HG03442 (cell line): Measurements from ENCODE around the gene LOXL4.
"Not testable (repeated sequence)": the region's sequence is repeated elsewhere in the genome, so short reads cannot be mapped to it uniquely, and the experiment has no call there.

Experiments
- ATAC-seq: cut with Tn5 transposase; IDR thresholded peaks from one replicate; pipeline ENCODE4 v1.9.1; 2021; ENCODE audit warnings: mild to moderate bottlenecking, moderate library complexity; ENCODE audit not compliant: unreplicated experiment

The LOXL4 gene

DNA sequence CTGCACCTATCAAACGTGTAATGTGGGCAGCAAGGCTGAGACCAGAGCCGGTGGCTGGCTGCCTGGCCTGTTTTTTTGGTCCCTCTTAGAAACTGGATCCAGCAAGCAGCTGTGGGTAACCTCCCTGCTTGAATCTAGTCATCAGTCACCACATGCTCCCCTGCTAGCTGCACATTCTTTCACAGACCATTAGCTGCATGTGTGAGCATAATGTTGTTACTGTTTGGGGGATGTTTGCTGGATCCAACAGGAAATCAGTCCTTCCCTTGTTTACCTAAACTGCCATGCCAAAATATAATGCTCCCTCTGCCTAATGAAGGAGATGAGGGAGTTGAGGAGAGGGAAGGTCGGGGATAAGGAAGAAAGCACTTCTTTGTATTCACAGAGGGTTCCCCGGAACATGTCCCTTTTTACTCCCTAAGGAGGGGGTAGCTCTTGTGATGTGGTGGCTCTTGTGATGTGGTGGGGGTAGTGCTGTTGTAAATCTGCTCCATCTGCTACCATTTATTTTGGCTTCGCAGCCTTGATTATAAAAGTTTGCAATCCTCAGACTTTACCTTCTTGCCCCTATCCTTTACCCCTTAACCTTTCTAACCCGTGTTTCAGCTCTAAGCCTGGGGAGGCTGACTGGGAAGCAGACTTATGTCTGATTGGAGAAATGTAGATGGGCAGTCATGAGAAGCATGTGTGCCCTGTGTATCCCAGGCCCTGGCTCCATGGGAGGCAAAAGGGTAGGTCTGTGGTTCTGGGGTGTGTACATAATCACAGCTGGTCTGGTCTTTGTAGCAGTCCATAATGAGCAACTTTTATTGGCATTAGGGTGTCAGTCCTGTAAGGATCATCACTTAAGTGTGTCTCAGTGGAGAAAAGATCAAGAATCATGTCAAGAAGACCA lies 20.8 kb downstream of the LOXL4 start:
- no peak for ATAC-seq

DNA sequence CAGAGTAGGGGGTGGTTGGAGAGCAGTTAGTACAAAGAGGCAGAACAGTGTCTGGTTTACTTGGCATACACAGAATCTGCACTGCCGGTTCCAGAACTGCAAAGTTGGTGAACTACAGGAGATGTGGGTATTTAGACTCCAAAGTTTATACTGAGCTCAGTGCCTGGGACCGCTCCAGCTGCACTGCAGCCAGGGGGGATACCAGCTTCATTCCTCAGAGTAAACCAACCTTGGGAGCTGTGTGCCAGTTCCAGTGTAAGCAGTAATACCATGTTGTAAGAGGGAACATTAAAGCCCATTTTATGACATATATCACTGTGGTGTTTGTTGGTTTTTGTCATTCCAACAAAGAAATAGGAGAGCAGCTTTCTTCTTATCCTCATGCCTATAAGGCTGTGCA lies 23.4 kb downstream of the LOXL4 start:
- ATAC-seq, result no peak

DNA sequence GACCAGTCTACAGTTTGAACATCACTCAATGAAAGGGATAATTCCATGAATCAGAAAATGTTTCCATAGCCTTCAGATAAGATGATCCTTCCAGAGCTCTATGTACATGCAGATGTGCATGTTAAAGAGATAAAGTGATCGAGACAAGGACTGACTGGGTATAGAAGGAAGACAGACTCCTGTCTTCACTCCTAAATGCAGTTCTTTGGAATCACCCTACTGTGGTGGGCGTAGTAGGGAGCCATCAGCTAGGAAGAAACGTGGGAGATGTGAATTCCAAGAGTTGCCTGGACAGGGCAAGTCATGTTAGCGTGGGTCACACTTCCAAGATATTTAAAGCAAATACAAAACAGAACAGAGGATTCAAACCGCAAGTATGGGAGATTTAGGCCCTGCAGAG lies 23.9 kb downstream of the LOXL4 start:
- ATAC-seq, result no peak

DNA sequence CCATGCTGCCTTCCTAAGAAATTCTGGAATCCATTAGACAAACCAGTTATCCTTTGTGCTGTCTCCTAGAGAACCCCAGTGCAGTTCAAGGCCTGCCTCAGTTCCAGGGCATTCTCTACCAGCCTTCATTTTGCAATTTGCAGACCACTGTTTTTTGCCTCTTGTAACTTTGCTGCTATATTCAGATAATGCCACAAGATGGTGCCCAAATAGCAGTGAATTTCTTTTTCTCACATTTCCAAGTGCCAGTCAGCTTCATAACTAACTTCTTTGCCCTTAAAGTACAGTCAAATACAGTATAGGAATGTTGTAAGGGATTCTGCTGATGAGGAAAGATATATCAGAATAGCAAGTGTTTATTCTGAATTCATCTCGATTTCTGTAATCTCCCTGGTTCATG lies 25.2 kb downstream of the LOXL4 start:
- no peak for ATAC-seq

DNA sequence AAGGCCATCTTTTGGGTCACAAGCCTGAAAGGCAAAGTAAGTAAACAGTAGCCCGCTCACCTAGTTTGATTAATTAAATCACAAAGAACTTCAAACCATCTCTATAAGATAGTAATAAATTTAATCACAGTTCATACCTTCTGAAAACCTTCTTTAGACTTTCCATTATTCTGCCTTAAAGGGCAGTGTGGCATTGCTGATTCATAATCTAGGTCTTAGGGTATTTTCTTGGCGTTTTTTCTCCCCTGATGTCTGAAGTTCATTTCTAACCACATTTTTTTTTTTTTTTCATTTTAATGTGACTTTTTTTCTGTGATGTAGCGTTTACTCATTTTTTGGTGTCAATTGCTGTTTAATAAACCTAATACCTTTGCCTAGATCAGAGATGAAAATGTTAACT lies 27.5 kb downstream of the LOXL4 start:
- ATAC-seq, result no peak

DNA sequence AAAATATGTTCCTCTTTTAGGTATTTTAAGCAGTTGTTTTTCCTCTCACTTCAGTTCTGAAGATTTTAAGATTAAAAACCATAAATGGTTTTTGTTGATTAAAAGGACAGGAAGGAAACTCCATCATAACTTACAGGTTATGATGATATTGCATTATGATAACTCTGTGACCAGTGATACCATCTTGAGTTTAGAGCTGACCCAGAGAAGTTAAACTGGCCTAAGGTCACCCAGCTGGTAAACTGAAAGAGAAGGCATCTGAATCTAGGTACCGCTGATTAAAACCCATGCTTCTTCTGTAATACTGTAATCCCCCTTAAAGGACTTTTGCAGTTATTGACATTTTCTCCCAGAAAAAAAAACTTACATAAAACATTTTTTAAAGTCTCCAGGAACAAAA lies 29.6 kb downstream of the LOXL4 start:
- no peak for ATAC-seq

DNA sequence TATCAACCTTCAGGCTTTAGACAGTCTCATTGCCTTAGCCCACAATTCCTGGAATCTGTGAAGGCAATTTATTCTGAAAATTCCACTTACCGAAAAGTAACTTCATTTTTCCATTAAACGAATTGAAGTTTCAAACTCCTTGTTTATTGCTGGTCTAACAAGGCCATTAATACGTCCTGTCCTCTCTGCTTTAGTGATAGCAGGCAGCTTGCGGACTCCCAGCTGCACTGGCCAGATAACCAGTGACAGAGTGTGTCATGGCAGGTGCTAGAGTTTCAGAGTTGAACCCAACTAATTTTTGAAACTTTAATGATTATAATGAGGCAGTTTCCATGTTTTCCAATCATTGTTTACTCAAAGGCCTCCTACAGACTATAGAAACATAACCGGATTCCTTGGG lies 31.1 kb downstream of the LOXL4 start:
- ATAC-seq, result no peak

DNA sequence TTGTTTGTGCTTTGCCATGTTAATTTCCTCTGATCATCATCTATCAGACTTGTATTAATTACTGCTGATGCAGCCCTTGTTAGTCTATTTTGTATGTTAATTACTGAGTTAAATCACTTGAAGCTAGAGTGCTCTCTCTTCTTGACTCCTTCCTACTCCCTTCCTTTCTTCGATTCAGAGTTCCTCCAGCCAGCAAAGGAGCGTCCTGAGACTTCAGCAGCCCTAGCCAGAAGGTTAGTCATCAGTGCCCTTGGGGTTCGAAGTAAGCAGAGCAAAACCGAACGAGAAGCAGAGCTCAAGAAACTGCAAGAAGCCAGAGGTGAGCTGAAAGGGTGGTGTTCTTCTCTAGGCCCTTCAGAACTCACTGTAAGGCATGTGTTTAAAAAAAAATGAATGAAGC lies 32.1 kb downstream of the LOXL4 start:
- ATAC-seq, result no peak

DNA sequence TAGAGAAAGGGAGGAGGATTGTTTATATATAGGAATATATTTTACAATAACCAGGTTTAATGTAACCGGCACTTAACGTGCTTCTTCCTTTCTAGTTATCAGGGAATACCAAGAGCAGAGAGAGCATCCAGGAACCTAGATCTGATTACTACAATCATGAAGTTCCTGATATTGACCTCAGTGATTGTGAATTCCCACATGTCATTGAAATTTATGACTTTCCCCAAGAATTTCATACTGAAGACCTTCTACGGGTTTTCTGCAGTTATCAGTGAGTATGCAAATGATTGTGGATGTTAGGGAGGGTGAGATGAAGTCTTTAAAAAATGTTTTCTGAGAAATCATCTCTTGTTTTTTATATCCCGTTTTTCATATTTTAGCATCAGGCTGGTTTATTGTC lies 36.6 kb downstream of the LOXL4 start:
- ATAC-seq, result no peak

DNA sequence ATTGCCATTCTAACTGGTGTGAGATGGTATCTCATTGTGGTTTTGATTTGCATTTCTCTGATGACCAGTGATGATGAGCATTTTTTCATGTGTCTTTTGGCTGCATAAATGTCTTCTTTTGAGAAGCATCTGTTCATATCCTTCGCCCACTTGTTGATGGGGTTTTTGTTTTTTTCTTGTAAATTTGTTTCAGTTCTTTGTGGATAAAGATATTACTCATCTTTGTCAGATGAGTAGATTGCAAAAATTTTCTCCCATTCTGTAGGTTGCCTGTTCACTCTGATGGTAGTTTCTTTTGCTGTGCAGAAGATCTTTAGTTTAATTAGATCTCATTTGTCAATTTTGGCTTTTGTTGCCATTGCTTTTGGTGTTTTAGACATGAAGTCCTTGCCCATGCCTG lies 39.7 kb downstream of the LOXL4 start:
- ATAC-seq, result not testable (repeated sequence)

DNA sequence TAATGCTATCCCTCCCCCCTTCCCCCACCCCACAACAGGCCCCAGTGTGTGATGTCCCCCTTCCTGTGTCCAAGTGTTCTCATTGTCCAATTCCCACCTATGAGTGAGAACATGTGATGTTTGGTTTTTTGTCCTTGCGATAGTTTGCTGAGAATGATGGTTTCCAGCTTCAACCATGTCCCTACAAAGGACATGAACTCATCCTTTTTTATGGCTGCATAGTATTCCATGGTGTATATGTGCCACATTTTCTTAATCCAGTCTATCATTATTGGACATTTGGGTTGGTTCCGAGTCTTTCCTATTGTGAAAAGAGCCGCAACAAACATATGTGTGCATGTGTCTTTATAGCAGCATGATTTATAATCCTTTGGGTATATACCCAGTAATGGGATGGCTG lies 40.3 kb downstream of the LOXL4 start:
- not testable (repeated sequence) for ATAC-seq

DNA sequence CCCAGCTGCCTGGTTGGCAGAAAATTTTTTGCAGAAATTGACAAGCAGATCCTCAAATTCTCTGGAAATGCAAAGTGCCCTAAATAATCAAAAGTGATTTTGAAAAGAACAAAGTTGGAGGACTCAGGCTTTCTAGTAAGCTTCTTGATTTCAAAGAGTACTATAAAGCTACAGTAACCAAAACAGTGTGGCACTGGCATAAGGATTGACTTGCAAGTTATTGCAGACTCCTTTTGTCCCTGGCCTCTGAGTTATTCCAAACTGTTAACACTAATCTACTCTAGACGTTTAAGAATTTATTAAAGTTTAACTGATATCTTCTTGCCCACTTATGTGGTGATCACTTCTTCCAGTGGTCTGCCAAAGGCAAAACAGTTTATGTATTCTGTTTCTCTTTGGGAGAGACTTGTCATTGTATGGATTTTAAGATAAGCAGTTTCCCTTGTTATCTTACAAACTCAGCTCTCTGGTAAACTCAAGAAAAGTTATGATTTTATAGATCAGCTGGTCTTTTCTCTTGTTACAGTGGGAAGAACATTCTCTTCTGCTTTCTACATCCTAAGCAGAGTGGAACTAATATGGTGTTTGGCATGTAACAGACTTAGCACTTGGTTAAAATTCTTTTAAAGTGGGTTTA lies 41.4 kb downstream of the LOXL4 start:
- no peak for ATAC-seq

DNA sequence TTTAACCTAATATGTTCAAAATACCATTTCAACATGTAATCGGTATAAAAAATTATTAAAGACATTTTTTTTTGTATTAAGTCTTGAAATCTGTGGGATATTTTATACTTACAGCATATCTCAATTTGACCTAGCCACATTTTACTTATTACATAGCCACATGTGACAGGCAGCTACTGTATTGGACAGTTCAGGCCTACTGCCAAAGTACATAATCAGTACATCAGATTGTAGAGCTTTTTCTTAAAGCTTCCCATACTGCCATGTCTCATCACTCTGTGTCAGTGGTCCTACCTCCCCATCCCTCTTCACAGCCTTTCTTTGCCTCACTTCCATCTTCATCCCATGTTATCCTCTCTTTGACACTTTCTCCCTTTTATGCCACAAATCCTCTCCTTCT lies 43.0 kb downstream of the LOXL4 start:
- no peak for ATAC-seq

DNA sequence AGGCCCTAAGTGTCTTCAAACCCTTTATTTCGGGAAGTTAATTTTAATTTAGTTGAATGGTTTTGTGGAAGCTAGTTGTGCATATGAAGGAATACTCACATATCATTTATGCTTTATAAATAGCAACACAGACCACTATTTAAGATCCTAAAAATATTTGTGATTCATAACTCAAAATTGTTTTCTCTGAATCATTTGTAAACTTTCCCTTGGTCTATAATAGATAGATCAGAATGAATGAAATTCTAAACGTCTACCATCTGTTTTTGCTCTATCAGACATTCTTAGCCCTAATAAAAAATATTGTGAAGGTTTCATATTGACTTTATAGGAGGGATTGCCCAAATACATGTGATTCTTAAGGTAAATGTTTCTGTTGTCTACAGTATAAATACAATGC lies 43.5 kb downstream of the LOXL4 start:
- no peak for ATAC-seq

DNA sequence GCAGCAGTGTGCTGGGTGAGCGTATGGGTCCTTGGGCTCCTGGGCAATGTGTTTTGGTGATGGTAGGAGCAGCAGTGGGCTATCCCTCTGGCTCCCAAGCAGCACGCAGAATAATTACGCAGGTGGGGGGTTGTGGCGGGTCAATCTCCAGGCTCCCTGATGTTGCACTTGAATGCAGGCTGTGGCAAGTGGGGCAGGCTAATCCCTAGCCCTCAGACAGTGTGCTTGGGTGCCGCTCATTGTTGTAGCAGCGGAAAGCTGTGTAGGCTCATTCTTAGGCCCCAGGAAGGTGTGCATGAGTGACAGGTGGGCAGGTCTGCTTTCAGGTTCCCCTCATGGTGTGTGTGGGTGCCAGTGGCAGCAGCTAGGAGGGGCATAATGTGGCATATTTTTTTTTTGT lies 44.1 kb downstream of the LOXL4 start:
- no peak for ATAC-seq

DNA sequence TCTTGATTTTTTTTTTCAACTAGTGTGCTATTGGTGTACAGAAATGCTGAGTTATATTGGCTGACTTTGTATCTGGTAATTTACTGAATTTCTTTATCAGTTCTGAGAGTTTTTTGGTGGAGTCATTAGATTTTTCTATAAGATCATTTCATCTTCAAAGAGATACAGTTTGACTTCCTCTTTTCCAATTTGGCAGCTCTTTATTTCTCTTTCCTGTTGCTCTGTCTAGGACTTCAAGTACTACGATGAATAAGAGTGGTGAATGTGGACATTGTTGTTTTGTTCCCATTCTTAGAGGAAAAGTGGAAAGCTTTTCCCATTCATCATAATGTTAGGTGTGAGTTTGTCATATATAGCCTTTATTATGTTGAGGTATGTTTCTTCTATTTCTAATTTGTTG lies 50.2 kb downstream of the LOXL4 start:
- ATAC-seq, result no peak

DNA sequence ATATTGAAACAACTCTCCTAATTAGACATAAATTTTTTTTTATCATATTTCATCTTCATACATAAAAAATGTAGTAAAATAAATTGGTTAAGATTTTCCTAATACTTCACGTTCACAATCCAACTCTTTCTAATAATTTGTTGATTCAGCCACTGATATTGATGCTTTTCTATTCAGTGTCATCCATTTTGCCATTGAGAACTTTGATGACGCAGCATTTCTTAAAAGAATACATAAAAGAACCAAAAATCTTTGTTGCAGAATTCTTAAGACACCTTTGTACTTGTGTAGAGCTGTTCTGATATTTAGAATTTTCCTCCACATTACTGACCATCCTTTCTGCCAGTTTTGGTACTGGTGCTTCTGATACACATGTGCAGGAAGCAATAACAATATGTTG lies 52.6 kb downstream of the LOXL4 start:
- no peak for ATAC-seq

DNA sequence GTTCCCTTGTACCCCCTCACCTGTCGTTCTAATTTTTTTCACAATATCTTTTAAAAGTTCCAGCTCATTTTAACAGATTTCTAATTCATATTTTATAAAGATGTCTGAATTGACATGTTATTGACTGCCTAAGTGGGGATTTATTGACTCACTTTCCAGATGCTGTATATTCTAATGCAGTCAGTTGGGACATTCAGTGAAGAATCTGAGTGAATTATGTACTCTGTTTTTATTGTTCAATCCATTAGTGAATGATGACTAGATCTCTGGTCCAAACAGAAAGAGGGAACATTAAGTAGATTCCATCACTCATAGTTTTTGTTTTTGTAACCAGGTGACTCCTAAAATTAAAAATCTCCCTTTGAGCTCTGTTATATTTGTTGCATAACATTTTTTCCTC lies 54.3 kb downstream of the LOXL4 start:
- no peak for ATAC-seq

DNA sequence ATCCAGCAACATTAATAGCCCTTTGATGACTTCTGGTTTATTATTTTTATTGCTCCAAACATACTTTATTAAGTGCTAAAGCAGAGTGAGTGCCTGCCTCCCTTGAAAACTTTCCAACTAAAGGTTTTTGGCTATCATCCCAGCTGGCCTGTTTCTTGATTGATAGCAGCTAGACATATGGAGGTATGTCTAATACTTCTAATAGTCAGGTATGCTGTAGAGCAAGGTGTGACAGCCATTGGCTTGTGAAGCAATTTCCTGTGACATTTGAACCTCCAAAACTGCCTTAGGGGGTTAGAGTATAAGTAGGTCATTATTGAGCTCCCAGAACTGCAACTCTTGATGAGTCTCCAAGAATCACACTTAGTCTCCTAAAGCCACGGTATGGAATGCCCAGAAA lies 55.8 kb downstream of the LOXL4 start:
- no peak for ATAC-seq

DNA sequence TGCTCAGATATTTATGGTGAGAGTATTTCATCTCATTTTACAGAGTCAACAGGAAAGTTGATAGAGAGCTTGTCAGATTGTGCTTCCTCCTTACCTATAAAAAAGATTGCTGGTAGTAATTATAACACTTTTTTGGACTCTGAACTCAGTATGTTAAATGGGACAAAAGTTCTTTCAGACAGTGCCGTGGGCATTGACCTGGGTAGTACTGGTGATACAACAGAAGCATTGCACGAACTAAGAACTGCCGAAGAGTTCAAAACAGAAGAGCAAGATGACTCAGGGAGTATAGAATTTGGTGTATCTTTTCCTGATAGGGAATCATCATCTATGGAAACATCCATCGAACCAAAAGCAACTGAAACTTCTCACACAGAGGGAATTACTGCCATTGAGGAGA lies 58.6 kb downstream of the LOXL4 start:
- ATAC-seq, result no peak

DNA sequence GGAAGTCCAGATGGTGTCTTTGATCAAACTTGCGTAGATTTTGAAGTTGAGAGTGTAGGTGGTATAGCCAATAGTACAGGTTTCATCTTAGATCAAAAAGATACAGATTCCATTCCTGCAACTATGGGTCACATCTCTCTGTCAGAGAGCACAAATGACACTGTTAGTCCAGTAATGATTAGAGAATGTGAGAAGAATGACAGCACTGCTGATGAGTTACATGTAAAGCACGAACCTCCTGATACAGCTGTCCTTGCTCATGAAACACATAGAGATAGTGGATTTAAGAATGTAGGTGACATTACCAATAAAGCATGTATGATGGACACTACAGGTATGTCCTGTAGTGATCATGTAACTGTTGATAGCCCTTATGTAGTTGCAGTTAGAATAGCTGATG lies 59.1 kb downstream of the LOXL4 start:
- ATAC-seq, result no peak

DNA sequence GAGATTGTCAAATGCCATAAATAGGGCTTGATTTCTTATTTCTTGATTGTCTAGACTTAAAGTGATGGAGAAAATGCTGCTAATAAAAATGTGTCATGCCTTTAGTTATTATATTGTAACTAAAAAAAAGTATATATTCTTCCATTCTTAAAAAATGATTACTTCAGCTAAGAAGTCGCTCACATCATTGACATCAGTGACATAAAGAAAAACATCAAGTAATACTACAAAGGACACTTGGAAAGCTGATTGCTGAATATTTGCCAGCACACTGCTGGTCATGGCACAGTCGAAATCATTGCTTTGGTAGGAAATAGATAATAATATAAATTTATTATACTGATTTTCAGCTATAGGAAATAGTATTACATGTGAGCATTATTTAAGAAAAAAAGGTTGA lies 62.6 kb downstream of the LOXL4 start:
- no peak for ATAC-seq

DNA sequence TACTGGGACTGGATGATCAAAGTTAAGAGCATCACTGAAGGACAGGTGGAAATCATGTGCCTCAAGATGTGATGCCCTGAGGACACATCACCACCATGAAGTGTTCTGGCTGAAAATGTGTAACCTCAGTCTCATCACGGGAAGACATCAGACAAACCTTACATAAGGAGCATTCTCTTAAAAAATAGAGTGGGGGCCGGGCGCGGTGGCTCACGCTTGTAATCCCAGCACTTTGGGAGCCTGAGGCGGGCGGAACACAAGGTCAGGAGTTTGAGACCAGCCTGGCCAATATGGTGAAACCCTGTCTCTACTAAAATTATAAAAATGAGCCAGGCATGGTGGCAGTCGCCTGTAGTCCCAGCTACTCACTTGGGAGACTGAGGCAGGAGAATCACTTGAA lies 65.6 kb downstream of the LOXL4 start:
- no peak for ATAC-seq
